Transverse colon (tissue), 4 donors: Measurements from ENCODE around the gene SUDS3. TPM values are rescaled to one million over a fixed set of nuclear protein-coding genes. Genes with fewer than 3 reads are reported as not detected.

Experiments
- DNase-seq: peaks from one replicate; pipeline ENCODE4 v3.0.0-alpha.2; 2019
- H3K27ac ChIP-seq, 4 donors: fragments of 200-600 bp; sonication (generic); 2 replicates each; pipeline ENCODE4 v1.5.1; 2016 to 2018; ENCODE audit warnings: inconsistent platforms in 4 of 4
- H3K27me3 ChIP-seq: fragments of 200-600 bp; sonication (generic); 2 replicates; pipeline ENCODE4 v1.5.1; 2017; ENCODE audit warnings: inconsistent platforms
- H3K36me3 ChIP-seq, 4 donors: fragments of 200-600 bp; sonication (generic); 2 replicates each; pipeline ENCODE4 v1.5.1; 2017 to 2019; ENCODE audit warnings: inconsistent platforms in 4 of 4
- H3K4me1 ChIP-seq, 4 donors: fragments of 200-600 bp; sonication (generic); 2 replicates each; pipeline ENCODE4 v1.5.1; 2017 to 2020; ENCODE audit warnings: inconsistent platforms in 4 of 4
- H3K4me3 ChIP-seq, 4 donors: fragments of 200-600 bp; sonication (generic); 1 replicate in 1 of 4; 2 replicates in 3 of 4; pipeline versions ENCODE4 v1.5.1 to v1.6.1; 2017 to 2019; ENCODE audit warnings: inconsistent platforms in 4 of 4
- H3K9me3 ChIP-seq, 2 donors: fragments of 200-600 bp; sonication (generic); 2 replicates each; pipeline ENCODE4 v1.5.1; 2017 to 2019; ENCODE audit warnings: inconsistent platforms in 2 of 2
- CTCF ChIP-seq, 5 experiments: fragments of 200-600 bp in 3 of 5; fragments of 450-650 bp in 2 of 5; sonication (generic) in 3 of 5; IDR thresholded peaks; 1 replicate in 2 of 5; 2 replicates in 3 of 5; pipeline ENCODE4 v1.5.1; 2016 to 2017; ENCODE audit warnings: antibody characterized with exemption in 5 of 5, inconsistent platforms in 3 of 5, mild to moderate bottlenecking in 2 of 5, moderate library complexity in 1 of 5
- EP300 ChIP-seq: sonication (generic); formaldehyde crosslinking; IDR thresholded peaks from one replicate; pipeline ENCODE4 v1.6.1; 2017; ENCODE audit warnings: antibody characterized with exemption, low read depth
- POLR2A ChIP-seq: fragments of 450-650 bp; IDR thresholded peaks from one replicate; pipeline ENCODE4 v1.6.1; 2016; ENCODE audit warnings: antibody characterized with exemption, mild to moderate bottlenecking, moderate library complexity
- POLR2AphosphoS5 ChIP-seq, 3 donors: sonication (generic); formaldehyde crosslinking; IDR thresholded peaks; one replicate each; pipeline ENCODE4 v1.6.1; 2016; ENCODE audit warnings: antibody characterized with exemption in 3 of 3
- WGBS, 2 donors: methylation state at CpG; one replicate each; pipeline ENCODE4 v1.1.5; 2018; ENCODE audit warnings: low coverage in 1 of 2; 5-methylcytosine and 5-hydroxymethylcytosine counted together
- in situ Hi-C, 4 donors: fragments of 200-750 bp; cut with MboI; loops; one replicate each; pipeline versions ENCODE4 v1.15.0 to v1.15.1; 2017; ENCODE audit warnings: low sequenced_read_pairs in 3 of 4, low pct_ligation_motif_present in 1 of 4, low pct_unique_long_range_greater_than_20kb in 1 of 4
- intact Hi-C: fragments of 100-400 bp; cut with DNase I; formaldehyde crosslinking; loops from one replicate; pipeline ENCODE4 v1.15.1; 2023; ENCODE audit warnings: low total_unique reads
- total RNA-seq, 4 donors: library from RNA; depleted of rRNA; stranded (reverse); fragments of >200 nt; gene quantifications; one replicate each; pipeline ENCODE4 v1.1.0, GENCODE V29; 2016

The SUDS3 gene
- total RNA-seq, 4 donors from 2014 or later = 27.5 to 63.4 (median 45.7) TPM

GRCh38 chr12:118417942-118418341, 41.6 kb downstream of the SUDS3 start:
- TF ChIP-seq POLR2AphosphoS5 (IDR thresholded peaks at IDR 0.05) (no peak), CTCF (IDR thresholded peaks at IDR 0.05) (no peak), EP300 (no peak), POLR2A (no peak)
- intact Hi-C loops = no loop called here
- WGBS, 2 donors = 91 to 100% methylated on average over 3 of the region's 3 CpGs
- Histone ChIP-seq H3K4me1 (no peaks in the 10 kb centered on the region), H3K4me3 (no peak overlapping the region), H3K36me3 (peaks cover 0 to 26% (median 12%) of the 10 kb centered on the region in 4 donors), H3K27me3 (no peaks in the 10 kb centered on the region), H3K27ac (no peak overlapping the region), H3K9me3 (no peaks in the 10 kb centered on the region)
- in situ Hi-C loops = loop anchor here in 3 of 4 donors (25.0 kb wide), 1 partner anchor 619 kb away; no protein-coding TSS in a partner anchor
- DNase-seq = no peak

DNA sequence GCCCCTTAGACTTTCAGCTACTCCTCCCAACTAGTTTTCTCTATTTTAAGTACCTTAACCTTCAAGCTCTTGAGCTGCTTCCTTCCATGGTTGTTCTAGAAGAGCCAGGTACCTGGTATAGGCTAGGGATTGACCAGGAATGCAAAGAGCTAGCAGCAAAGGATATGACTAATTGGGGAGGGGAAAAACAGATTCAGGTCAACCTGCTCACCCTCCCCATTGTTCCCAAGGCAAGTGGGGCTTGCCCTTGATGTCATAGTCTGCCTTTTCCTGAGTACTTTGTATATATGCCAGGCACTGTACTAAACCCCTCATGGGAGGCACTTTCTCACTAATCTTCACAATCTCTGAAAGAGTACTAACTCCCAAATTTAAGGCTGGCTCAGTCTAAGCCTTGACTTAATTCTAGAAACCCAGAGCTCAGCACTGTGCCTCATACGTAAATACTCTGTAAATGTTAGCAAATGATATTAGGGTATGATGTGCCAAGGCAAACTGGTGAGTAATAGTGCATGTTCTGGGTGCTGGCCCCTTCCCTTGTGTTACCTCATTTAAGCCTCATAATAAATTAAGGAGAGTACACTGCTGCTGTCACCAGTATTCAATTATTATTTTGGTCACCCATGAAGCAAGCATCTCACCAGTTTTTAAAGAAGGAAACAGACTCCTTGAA, 42.2 kb downstream of the SUDS3 start:
- no peaks in the 10 kb centered on the region for H3K4me1 ChIP-seq
- 81 to 89% methylated on average over 1 of the region's 1 CpG for WGBS, 2 donors
- no peak for DNase-seq
- TF ChIP-seq CTCF (IDR thresholded peaks at IDR 0.05) (no peak), EP300 (no peak), POLR2AphosphoS5 (IDR thresholded peaks at IDR 0.05) (no peak), POLR2A (no peak)
- intact Hi-C loops (no loop called here), in situ Hi-C loops (loop anchor here in 3 of 4 donors (25.0 kb wide), 1 partner anchor 619 kb away; no protein-coding TSS in a partner anchor)
- H3K4me3 ChIP-seq = no peak overlapping the region
- H3K36me3 ChIP-seq = peaks cover 0 to 22% (median 9%) of the 10 kb centered on the region in 4 donors
- H3K27me3 ChIP-seq = no peaks in the 10 kb centered on the region
- H3K27ac ChIP-seq = no peak overlapping the region
- no peaks in the 10 kb centered on the region for H3K9me3 ChIP-seq

DNA sequence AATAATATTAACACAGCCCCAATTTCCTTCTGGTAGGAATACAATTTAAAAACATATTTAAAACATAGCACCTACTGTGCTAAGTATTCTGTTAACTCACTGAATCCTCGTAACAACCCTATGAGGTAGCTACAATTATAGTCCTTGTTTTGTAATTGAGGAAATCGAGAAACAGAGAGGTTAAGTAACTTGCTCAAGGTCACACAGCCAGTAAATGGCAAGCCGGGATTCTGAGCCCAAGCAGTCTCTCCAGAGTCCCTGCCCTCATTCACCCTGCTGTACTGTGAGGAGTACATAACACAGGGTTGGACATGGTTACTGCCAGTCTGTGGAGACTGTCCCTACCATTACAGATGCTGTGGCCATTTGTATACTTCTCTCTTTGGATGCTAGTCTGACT, 44.3 kb downstream of the SUDS3 start:
- no peaks in the 10 kb centered on the region for H3K4me1 ChIP-seq
- no peak for TF ChIP-seq POLR2AphosphoS5 (IDR thresholded peaks at IDR 0.05)
- no peak for TF ChIP-seq POLR2A
- no peak for TF ChIP-seq EP300
- TF ChIP-seq CTCF (IDR thresholded peaks at IDR 0.05) = no peak
- intact Hi-C loops (no loop called here), in situ Hi-C loops (loop anchor here in 3 of 4 donors (25.0 kb wide), 1 partner anchor 617 kb away; no protein-coding TSS in a partner anchor)
- no peak overlapping the region for H3K4me3 ChIP-seq
- WGBS, 2 donors = 88 to 93% methylated on average over 3 of the region's 3 CpGs
- DNase-seq = no peak
- no peaks in the 10 kb centered on the region for H3K27me3 ChIP-seq
- no peaks in the 10 kb centered on the region for H3K36me3 ChIP-seq
- no peaks in the 10 kb centered on the region for H3K9me3 ChIP-seq
- H3K27ac ChIP-seq = no peak overlapping the region

- Histone ChIP-seq H3K27ac (no peak overlapping the region), H3K4me1 (peaks cover 0 to 6% (median 0%) of the 10 kb centered on the region in 4 donors), H3K4me3 (no peak overlapping the region), H3K36me3 (no peaks in the 10 kb centered on the region), H3K27me3 (no peaks in the 10 kb centered on the region), H3K9me3 (no peaks in the 10 kb centered on the region)
- intact Hi-C loops = no loop called here
- 72 to 73% methylated on average over 7 of the region's 7 CpGs for WGBS, 2 donors
- TF ChIP-seq POLR2AphosphoS5 (IDR thresholded peaks at IDR 0.05) (no peak), EP300 (no peak), CTCF (IDR thresholded peaks at IDR 0.05) (no peak), POLR2A (no peak)
- no peak for DNase-seq
- in situ Hi-C loops = loop anchor here in 3 of 4 donors (25.0 kb wide), 1 partner anchor 612 kb away; no protein-coding TSS in a partner anchor
These were observed 48.5 kb downstream of the SUDS3 start for GRCh38 chr12:118424884-118425283.
